Bronchial epithelial cell (primary cell): ENCODE data around the gene PEMT. TPM values are rescaled to one million over a fixed set of nuclear protein-coding genes. Genes with fewer than 3 reads are reported as not detected.

Experiments used
- DNase-seq: peaks from one replicate; pipeline ENCODE4 v3.0.0-alpha.2; 2010; ENCODE audit warnings: low read depth
- FAIRE-seq: peaks from 2 replicates; lab custom pipeline; 2011; peaks lifted over from hg19 to GRCh38; lab: Jason Lieb, UNC
- H3K27me3 ChIP-seq: 2 replicates; pipeline ENCODE4 v1.5.1; 2011; ENCODE audit warnings: low read length; ENCODE audit not compliant: control insufficient read depth, insufficient read depth
- H3K36me3 ChIP-seq: 2 replicates; pipeline ENCODE4 v1.5.1; 2011; ENCODE audit warnings: low read length; ENCODE audit not compliant: control insufficient read depth, insufficient read depth
- H3K4me3 ChIP-seq: 2 replicates; pipeline ENCODE4 v1.5.1; 2011; ENCODE audit warnings: mild to moderate bottlenecking, low read depth, low read length, control low read depth
- CTCF ChIP-seq: IDR thresholded peaks from 2 replicates; pipeline ENCODE4 v1.5.1; 2011; ENCODE audit warnings: mild to moderate bottlenecking, moderate library complexity, low read length, control low read depth, inconsistent platforms; ENCODE audit not compliant: insufficient read depth, severe bottlenecking
- total RNA-seq: library from RNA; depleted of rRNA; stranded (reverse); fragments of >200 nt; gene quantifications from 2 replicates; pipeline ENCODE4 v1.2.1, GENCODE V29; 2014

Gene PEMT
- total RNA-seq, 1 donor from 2014 or later = 23.4 TPM

GRCh38 chr17:17566896-17567513 lies 24.5 kb downstream of the PEMT start:
- H3K36me3 ChIP-seq = no peaks in the 10 kb centered on the region
- H3K27me3 ChIP-seq = no peaks in the 10 kb centered on the region
- no peak for FAIRE-seq
- TF ChIP-seq CTCF = no peak
- DNase-seq = no peak
- no peak overlapping the region for H3K4me3 ChIP-seq

GRCh38 chr17:17565471-17566339 lies 25.8 kb downstream of the PEMT start:
- no peak for TF ChIP-seq CTCF
- Histone ChIP-seq H3K27me3 (no peaks in the 10 kb centered on the region), H3K36me3 (no peaks in the 10 kb centered on the region), H3K4me3 (no peak overlapping the region)
- FAIRE-seq = no peak
- no peak for DNase-seq

GRCh38 chr17:17564896-17565295 lies 26.6 kb downstream of the PEMT start:
- no peak overlapping the region for H3K4me3 ChIP-seq
- TF ChIP-seq CTCF = no peak
- DNase-seq = no peak
- no peaks in the 10 kb centered on the region for H3K27me3 ChIP-seq
- FAIRE-seq = no peak
- H3K36me3 ChIP-seq = no peaks in the 10 kb centered on the region

- Histone ChIP-seq H3K36me3 (no peaks in the 10 kb centered on the region), H3K4me3 (no peak overlapping the region), H3K27me3 (no peaks in the 10 kb centered on the region)
- FAIRE-seq = no peak
- TF ChIP-seq CTCF = no peak
- DNase-seq = no peak
Measured at GRCh38 chr17:17564323-17564722, 27.2 kb downstream of the PEMT start.

GRCh38 chr17:17563530-17563929 lies 28.0 kb downstream of the PEMT start:
- Histone ChIP-seq H3K27me3 (no peaks in the 10 kb centered on the region), H3K36me3 (no peaks in the 10 kb centered on the region), H3K4me3 (no peak overlapping the region)
- DNase-seq (no peak), FAIRE-seq (peak; percentile 55)
- TF ChIP-seq CTCF = no peak

GRCh38 chr17:17562146-17562511 lies 29.4 kb downstream of the PEMT start:
- DNase-seq (no peak), FAIRE-seq (no peak)
- no peak overlapping the region for H3K4me3 ChIP-seq
- TF ChIP-seq CTCF = no peak
- H3K36me3 ChIP-seq = no peaks in the 10 kb centered on the region
- H3K27me3 ChIP-seq = no peaks in the 10 kb centered on the region
